Smooth muscle cell (in vitro differentiated cells): Measurements from ENCODE around the gene FBXO34. TPM values are rescaled to one million over a fixed set of nuclear protein-coding genes. Genes with fewer than 3 reads are reported as not detected.
"Not testable (repeated sequence)": the region's sequence is repeated elsewhere in the genome, so short reads cannot be mapped to it uniquely, and the experiment has no call there.

Source experiments
- DNase-seq: peaks from one replicate; lab custom pipeline; 2025; ENCODE audit not compliant: unreplicated experiment; lab: John Stamatoyannopoulos, UW
- H2AFZ ChIP-seq: fragments of 200-600 bp; sonication (generic); 2 replicates; pipeline ENCODE4 v1.6.0; 2016; ENCODE audit warnings: antibody characterized with exemption, low read depth, mild to moderate bottlenecking
- H3F3A ChIP-seq: fragments of 200-600 bp; sonication (generic); 2 replicates; pipeline ENCODE4 v1.6.0; 2017; ENCODE audit warnings: antibody characterized with exemption, low read depth
- H3K27ac ChIP-seq: fragments of 200-600 bp; sonication (generic); 2 replicates; pipeline ENCODE4 v1.5.1; 2016; ENCODE audit warnings: low read depth, mild to moderate bottlenecking
- H3K27me3 ChIP-seq: fragments of 200-600 bp; sonication (generic); 2 replicates; pipeline ENCODE4 v1.6.1; 2016; ENCODE audit warnings: low read depth, mild to moderate bottlenecking
- H3K36me3 ChIP-seq: fragments of 200-600 bp; sonication (generic); 2 replicates; pipeline ENCODE4 v1.5.1; 2016; ENCODE audit warnings: low read depth
- H3K4me1 ChIP-seq: fragments of 200-600 bp; sonication (generic); 2 replicates; pipeline ENCODE4 v1.5.1; 2016; ENCODE audit warnings: low read depth
- H3K4me2 ChIP-seq: fragments of 200-600 bp; sonication (generic); 2 replicates; pipeline ENCODE4 v1.6.0; 2016; ENCODE audit warnings: mild to moderate bottlenecking
- H3K4me3 ChIP-seq: fragments of 200-600 bp; sonication (generic); 2 replicates; pipeline ENCODE4 v1.5.1; 2016; ENCODE audit warnings: mild to moderate bottlenecking
- H3K79me2 ChIP-seq: fragments of 200-600 bp; sonication (generic); 2 replicates; pipeline ENCODE4 v1.6.0; 2016; ENCODE audit warnings: low read depth, mild to moderate bottlenecking
- H3K9ac ChIP-seq: fragments of 200-600 bp; sonication (generic); 2 replicates; pipeline ENCODE4 v1.6.0; 2016; ENCODE audit warnings: low read depth
- H3K9me3 ChIP-seq: fragments of 200-600 bp; sonication (generic); replicated peaks from 2 replicates; pipeline ENCODE4 v1.5.1; 2016; ENCODE audit warnings: low read depth
- H4K20me1 ChIP-seq: fragments of 200-600 bp; sonication (generic); 2 replicates; pipeline ENCODE4 v1.6.0; 2016; ENCODE audit warnings: low read depth
- WGBS: methylation state at CpG from one replicate; pipeline ENCODE4 v1.1.7; 2016; ENCODE audit warnings: low lambda C conversion rate; 5-methylcytosine and 5-hydroxymethylcytosine counted together
- polyA plus RNA-seq: library from polyadenylated mRNA; unstranded; fragments of >200 nt; fragmentation: Nextera tagmentation; extraction: Ambion mirVana; gene quantifications from 2 replicates; pipeline ENCODE4 v1.2.1, GENCODE V29; 2016
- total RNA-seq: library from RNA; depleted of rRNA; stranded (reverse); fragments of >200 nt; gene quantifications from 2 replicates; pipeline ENCODE4 v1.2.3, GENCODE V29; 2014
- TF ChIP-seq, protein P1 (sequence below): fragments of 200-600 bp; sonication (generic); IDR thresholded peaks from 2 replicates; pipeline ENCODE4 v1.5.1; 2017; ENCODE audit warnings: borderline replicate concordance, mild to moderate bottlenecking, antibody characterized with exemption; ENCODE audit not compliant: insufficient read depth, poor library complexity, severe bottlenecking

The FBXO34 gene
- total and polyA plus RNA-seq, 2 experiments from 2014 or later = 17.4 to 23.9 TPM

DNA sequence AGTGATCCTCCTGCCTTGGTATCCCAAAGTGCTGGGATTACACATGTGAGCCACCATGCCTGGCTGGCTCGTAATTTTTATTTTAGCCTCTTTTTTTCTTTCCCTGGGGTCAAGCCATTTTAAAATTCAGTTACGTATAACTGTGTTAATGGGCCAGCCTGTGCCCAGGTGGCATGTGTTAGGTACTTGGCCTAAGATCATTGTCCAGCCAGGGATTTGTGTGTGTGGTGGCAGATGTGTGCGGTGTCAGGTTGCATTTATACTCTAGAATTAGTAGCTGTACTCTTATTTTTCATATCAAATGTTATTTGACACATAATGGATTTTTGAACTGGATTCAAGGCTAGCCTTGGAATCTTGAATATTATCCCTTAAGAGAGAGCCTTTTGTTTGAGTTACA is 69.3 kb downstream of the FBXO34 start:
- no peak for DNase-seq
- no peak overlapping the region for H3K4me3 ChIP-seq
- no peaks in the 10 kb centered on the region for H3K9me3 ChIP-seq
- H3F3A ChIP-seq = peaks cover 8% of the 10 kb centered on the region
- H3K36me3 ChIP-seq = no peaks in the 10 kb centered on the region
- no peak overlapping the region for H3K9ac ChIP-seq
- no peak overlapping the region for H2AFZ ChIP-seq
- H3K79me2 ChIP-seq = peaks cover 84% of the 10 kb centered on the region
- peak overlapping the region; percentile 74 for H3K27ac ChIP-seq
- 96% methylated on average over 3 of the region's 3 CpGs for WGBS
- H3K4me2 ChIP-seq = peak overlapping the region; percentile 38
- TF ChIP-seq, protein P1, sequence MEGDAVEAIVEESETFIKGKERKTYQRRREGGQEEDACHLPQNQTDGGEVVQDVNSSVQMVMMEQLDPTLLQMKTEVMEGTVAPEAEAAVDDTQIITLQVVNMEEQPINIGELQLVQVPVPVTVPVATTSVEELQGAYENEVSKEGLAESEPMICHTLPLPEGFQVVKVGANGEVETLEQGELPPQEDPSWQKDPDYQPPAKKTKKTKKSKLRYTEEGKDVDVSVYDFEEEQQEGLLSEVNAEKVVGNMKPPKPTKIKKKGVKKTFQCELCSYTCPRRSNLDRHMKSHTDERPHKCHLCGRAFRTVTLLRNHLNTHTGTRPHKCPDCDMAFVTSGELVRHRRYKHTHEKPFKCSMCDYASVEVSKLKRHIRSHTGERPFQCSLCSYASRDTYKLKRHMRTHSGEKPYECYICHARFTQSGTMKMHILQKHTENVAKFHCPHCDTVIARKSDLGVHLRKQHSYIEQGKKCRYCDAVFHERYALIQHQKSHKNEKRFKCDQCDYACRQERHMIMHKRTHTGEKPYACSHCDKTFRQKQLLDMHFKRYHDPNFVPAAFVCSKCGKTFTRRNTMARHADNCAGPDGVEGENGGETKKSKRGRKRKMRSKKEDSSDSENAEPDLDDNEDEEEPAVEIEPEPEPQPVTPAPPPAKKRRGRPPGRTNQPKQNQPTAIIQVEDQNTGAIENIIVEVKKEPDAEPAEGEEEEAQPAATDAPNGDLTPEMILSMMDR = no peak
- H3K4me1 ChIP-seq = peaks cover 6% of the 10 kb centered on the region
- H3K27me3 ChIP-seq = no peaks in the 10 kb centered on the region
- H4K20me1 ChIP-seq = peaks cover 92% of the 10 kb centered on the region

DNA sequence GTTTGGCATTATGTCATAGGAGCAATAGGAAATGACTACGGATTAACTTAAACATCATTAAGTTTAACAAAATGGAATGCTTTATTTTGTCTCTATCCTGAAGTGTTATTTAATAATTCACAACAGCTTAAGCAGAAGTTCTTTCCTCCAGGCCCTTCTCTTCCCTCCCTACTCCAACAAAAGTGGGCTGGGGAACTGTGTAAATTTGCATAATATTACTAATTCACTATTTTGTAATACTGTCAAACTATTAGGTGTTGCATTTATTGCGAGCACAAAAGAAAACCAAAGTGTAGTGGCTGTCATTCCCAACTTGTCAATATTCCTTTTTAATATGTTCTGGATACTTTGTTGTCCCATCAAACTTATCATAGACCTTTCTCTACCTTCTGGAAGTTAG is 70.6 kb downstream of the FBXO34 start:
- DNase-seq = no peak
- Histone ChIP-seq H3K79me2 (peaks cover 84% of the 10 kb centered on the region), H3K9ac (no peak overlapping the region), H3F3A (peaks cover 8% of the 10 kb centered on the region), H3K27me3 (no peaks in the 10 kb centered on the region), H4K20me1 (peaks cover 93% of the 10 kb centered on the region), H3K36me3 (no peaks in the 10 kb centered on the region), H3K9me3 (no peaks in the 10 kb centered on the region), H3K27ac (peak overlapping the region; percentile 74), H2AFZ (no peak overlapping the region), H3K4me3 (no peak overlapping the region), H3K4me2 (peak overlapping the region; percentile 38), H3K4me1 (peaks cover 3% of the 10 kb centered on the region)
- TF ChIP-seq, protein P1 = no peak
- WGBS = 51% methylated on average over 2 of the region's 2 CpGs

GRCh38 chr14:55344582-55345163 is 73.5 kb downstream of the FBXO34 start:
- not testable (repeated sequence) for H3K4me1 ChIP-seq, H3K9ac ChIP-seq, H3K4me3 ChIP-seq, H3K36me3 ChIP-seq, H3K4me2 ChIP-seq, H2AFZ ChIP-seq, H3F3A ChIP-seq, H3K27ac ChIP-seq, H3K27me3 ChIP-seq, H3K9me3 ChIP-seq, DNase-seq
- Histone ChIP-seq H4K20me1 (peaks cover 98% of the 10 kb centered on the region), H3K79me2 (peaks cover 71% of the 10 kb centered on the region)
- WGBS = 89% methylated on average over 6 of the region's 6 CpGs

GRCh38 chr14:55347040-55347439 is 75.8 kb downstream of the FBXO34 start:
- H3K36me3 ChIP-seq = no peaks in the 10 kb centered on the region
- no peak overlapping the region for H2AFZ ChIP-seq
- H3K27ac ChIP-seq = no peak overlapping the region
- no peaks in the 10 kb centered on the region for H3K9me3 ChIP-seq
- H3F3A ChIP-seq = no peaks in the 10 kb centered on the region
- TF ChIP-seq, protein P1 = no peak
- no peaks in the 10 kb centered on the region for H3K27me3 ChIP-seq
- H4K20me1 ChIP-seq = peaks cover 94% of the 10 kb centered on the region
- DNase-seq = no peak
- H3K4me3 ChIP-seq = no peak overlapping the region
- H3K4me1 ChIP-seq = no peaks in the 10 kb centered on the region
- H3K79me2 ChIP-seq = peaks cover 54% of the 10 kb centered on the region
- no peak overlapping the region for H3K9ac ChIP-seq
- no peak overlapping the region for H3K4me2 ChIP-seq
- 97% methylated on average over 1 of the region's 1 CpG for WGBS
